GM13976 (cell line): ENCODE results near the gene DISP3.
A peak's percentile ranks its signal among the peaks of the same experiment; 100 is the strongest.

ENCODE experiments used
- DNase-seq: peaks from one replicate; pipeline ENCODE4 v3.0.0; 2012; ENCODE audit warnings: low spot score
- CTCF ChIP-seq: IDR thresholded peaks from 2 replicates; pipeline ENCODE4 v1.5.1; 2012; ENCODE audit warnings: borderline replicate concordance, mild to moderate bottlenecking; ENCODE audit not compliant: insufficient read depth; ENCODE audit errors: extremely low read depth, missing control alignments, control extremely low read depth
- in situ Hi-C: fragments of 300-500 bp; cut with MboI; formaldehyde crosslinking; loops from one replicate; pipeline ENCODE4 v1.12.0; 2022; ENCODE audit warnings: low sequenced_read_pairs, mixed read lengths, inconsistent platforms; ENCODE audit not compliant: unreplicated experiment

The DISP3 gene

GRCh38 chr1:11562664-11563063 is 83.7 kb downstream of the DISP3 start:
- no peak for TF ChIP-seq CTCF
- in situ Hi-C loops = no loop called here

GRCh38 chr1:11563560-11564069 is 84.7 kb downstream of the DISP3 start:
- TF ChIP-seq CTCF = no peak
- DNase-seq = peak; percentile 46
- in situ Hi-C loops = no loop called here

More at GRCh38 chr1:11562664-11563063, 83.7 kb downstream of the DISP3 start:
- DNase-seq = no peak

GRCh38 chr1:11564237-11564636 is 85.3 kb downstream of the DISP3 start:
- no peak for TF ChIP-seq CTCF
- in situ Hi-C loops = no loop called here
- DNase-seq = no peak

DNA sequence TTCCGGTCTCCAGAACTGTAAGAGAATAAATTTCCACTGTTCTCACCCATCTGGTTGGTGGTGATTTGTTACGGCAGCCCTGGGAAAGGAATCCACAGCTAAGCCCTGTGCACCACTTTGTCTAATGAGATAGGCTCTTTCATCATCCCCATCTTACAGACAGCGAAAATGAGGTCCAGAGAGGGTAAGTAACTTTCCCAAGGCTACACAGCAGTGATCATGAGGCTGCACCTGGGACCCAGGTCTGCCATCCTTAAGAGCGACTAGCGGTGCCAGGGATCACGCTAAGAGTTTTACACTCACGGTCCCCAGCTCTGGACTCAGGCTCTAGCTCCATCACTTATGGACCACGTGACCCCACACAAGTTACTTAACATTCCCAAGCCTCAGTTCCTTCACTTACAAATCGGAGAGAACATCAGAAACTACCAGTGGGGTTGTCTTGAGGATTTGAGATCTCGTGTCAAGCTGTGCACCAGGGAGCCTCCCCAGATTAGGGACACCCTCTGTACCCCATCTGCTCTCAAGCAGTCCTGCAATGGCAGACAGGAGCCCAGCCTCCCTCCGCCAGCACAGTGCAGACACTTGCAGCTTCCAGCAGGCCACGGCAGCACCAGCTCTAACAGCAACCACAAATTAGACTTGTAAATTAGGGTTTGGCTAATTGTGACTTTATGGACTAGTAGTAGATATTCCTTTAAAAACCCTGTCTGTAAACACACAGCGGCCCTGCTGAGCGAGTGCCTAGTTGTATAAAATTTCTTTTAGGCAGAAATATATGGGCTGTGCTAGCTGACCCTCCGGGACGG is 87.3 kb downstream of the DISP3 start:
- no peak for DNase-seq
- TF ChIP-seq CTCF = no peak
- in situ Hi-C loops = no loop called here

- in situ Hi-C loops = no loop called here
- TF ChIP-seq CTCF = no peak
- DNase-seq = no peak
Observed at GRCh38 chr1:11567244-11568065, 88.5 kb downstream of the DISP3 start.

DNA sequence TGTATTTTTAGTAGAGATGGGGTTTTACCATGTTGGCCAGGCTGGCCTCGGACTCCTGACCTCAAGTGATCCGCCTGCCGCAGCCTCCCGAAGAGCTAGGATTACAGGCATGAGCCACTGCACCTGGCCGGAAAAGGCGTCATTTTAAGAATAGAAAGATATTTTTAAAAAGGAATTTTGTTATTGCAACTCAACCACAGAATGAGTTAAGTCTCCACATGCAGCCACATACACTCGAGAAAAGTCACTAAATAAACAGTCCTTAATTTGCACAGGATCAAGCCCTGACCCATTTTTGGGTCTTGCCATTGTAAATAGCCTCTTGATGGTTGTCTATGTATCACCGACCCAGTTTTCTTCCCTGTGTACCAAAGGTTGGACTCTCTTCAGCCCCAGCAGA is 89.7 kb downstream of the DISP3 start:
- DNase-seq = no peak
- no peak for TF ChIP-seq CTCF
- in situ Hi-C loops = no loop called here
